HFF-Myc (cell line): ENCODE data around the gene NSMCE3.

Experiments
- DNase-seq: peaks from one replicate; pipeline ENCODE4 v3.0.0-alpha.2; 2011; ENCODE audit warnings: low read depth; ENCODE audit errors: extremely low read depth
- H3K4me3 ChIP-seq: replicated peaks from 2 replicates; pipeline ENCODE4 v1.5.1; 2011; ENCODE audit warnings: low read depth, mild to moderate bottlenecking, control low read depth, low read length
- TF ChIP-seq, protein P1 (sequence below): IDR thresholded peaks from 2 replicates; pipeline ENCODE4 v1.5.1; 2012; ENCODE audit warnings: mild to moderate bottlenecking, low read depth, low read length, control low read depth; ENCODE audit errors: missing control alignments

NSMCE3 gene

DNA sequence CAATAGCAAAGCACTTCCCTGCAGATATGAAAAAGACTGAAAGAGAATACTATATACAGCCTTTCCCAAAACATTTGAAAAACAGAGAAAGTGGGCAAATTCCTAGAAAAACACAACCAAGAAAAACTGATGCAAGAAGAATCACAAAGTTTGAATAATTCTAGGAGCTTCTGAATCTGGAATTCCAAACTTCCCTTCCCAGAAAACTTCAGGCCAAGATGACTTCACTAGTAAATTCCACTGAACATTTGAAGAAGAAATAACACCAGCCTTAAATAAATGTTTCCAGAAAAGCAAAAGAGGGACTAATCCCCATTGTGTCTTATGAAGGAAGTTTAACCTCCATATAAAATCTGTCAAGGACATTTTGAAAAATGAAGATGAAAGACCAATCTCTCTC lies 15.8 kb upstream of the NSMCE3 start:
- TF ChIP-seq, protein P1, sequence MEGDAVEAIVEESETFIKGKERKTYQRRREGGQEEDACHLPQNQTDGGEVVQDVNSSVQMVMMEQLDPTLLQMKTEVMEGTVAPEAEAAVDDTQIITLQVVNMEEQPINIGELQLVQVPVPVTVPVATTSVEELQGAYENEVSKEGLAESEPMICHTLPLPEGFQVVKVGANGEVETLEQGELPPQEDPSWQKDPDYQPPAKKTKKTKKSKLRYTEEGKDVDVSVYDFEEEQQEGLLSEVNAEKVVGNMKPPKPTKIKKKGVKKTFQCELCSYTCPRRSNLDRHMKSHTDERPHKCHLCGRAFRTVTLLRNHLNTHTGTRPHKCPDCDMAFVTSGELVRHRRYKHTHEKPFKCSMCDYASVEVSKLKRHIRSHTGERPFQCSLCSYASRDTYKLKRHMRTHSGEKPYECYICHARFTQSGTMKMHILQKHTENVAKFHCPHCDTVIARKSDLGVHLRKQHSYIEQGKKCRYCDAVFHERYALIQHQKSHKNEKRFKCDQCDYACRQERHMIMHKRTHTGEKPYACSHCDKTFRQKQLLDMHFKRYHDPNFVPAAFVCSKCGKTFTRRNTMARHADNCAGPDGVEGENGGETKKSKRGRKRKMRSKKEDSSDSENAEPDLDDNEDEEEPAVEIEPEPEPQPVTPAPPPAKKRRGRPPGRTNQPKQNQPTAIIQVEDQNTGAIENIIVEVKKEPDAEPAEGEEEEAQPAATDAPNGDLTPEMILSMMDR, result no peak
- no peak overlapping the region for H3K4me3 ChIP-seq
- DNase-seq, result no peak

DNA sequence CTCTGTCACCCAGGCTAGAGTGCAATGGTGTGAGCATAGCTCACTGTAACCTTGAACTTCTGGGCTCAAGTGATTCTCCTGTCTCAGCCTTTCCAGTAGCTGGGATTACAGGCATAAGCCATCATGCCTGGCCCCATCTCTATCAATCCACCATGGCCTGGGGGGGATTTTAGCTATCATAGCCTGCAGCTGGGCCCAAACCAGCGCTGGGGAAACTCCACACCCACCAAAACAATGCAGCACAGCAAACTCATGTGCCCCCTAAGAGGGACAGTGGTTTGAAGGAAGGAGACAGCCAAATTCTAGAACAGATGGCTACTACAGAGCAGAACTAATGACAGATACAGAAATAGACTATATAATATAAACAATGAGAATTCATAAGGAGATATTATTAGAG lies 13.8 kb upstream of the NSMCE3 start:
- TF ChIP-seq, protein P1, result no peak
- no peak for DNase-seq
- H3K4me3 ChIP-seq, result no peak overlapping the region

DNA sequence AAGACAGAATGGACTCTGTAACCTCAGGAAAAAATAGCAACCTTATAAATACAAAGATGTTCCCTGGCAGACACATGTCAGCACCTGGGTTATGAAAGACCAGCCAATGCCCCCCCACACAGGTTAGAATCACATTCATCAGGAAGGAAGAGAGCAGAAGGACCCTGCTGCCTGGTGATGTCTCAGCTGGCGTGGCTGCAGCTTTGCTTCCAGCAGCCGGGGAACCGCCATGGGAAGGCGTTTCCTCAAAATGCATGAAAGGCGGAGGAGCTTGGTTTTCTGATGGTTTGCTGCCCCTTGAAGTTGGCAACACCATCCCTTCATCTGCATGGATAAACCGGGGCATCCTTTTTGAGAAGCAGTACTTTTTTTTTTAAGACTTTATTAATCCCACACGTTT lies 10.9 kb upstream of the NSMCE3 start:
- TF ChIP-seq, protein P1, result no peak
- H3K4me3 ChIP-seq, result no peak overlapping the region

DNA sequence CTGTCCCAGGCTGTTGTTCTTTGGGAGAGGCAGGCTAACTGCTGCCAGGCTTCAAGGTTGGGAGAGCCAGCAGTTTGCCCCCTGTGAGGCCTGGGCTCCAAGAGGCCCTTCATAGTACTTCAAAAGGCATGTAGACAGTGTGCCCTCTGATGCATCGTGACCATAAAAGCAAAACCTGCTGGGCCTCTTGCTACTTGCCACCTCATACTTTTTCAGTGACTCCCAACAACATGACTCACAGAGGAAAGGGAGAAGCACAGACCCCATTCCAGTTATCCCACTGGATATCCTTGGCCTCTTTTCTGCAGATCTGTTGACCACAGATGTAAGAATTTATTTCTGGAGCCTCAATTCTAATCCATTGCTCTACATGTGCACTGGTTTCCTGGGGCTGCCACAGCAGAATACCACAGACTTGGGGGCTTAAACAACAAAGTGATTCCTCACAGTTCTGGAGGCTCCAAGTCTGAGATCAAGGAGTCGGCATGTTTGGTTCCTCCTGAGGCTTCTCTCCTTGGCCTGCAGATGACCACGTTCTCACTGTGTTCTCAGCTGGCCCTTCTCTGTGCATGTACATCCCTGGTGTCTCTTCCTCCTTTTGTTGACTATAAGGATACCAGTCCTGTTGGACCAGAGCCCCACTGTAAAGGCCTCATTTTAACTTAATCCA lies 8.9 kb upstream of the NSMCE3 start:
- DNase-seq, result peak; percentile 31
- H3K4me3 ChIP-seq, result no peak overlapping the region
- TF ChIP-seq, protein P1, result no peak

More for the DNA sequence above, 10.9 kb upstream of the NSMCE3 start:
- no peak for DNase-seq

DNA sequence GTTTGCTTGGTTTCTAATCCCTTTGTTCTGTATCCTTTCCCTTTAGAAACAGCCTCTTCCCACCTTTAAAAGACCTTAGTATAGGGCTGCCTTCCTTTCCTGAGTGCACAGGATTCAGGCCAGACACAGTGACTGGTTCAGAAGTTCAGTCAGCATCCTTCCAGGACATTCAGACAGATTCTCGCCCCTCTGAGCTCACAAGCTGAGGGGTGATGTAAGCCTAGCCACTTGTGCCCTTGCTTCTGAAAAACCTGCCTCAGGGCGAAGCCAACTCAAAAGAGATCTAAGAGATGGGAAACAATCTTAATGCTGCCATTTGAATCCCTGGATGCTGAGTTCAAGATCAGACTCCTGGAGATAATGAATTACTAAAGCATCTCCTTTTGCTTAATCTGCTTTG lies 6.7 kb upstream of the NSMCE3 start:
- no peak overlapping the region for H3K4me3 ChIP-seq
- TF ChIP-seq, protein P1, result no peak
- no peak for DNase-seq

DNA sequence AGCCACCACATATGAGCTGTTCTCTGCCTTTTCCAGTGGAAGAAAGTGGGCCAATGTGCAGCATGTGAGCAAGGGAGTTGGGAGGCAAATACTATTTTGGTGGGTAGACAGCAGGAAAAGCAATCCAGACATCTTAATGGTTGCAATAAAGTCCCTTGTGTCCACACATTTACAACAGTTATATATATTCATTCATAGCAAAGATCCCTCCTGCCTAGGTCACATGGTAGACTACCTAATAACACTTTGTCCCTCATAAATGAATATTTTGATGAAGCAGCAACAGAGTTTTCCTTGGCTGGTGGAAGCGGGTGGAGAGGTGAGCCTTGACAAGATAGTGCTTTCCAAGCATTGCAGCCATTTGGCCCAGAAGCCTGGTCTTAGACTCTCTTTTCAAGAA lies 6.2 kb upstream of the NSMCE3 start:
- DNase-seq, result no peak
- TF ChIP-seq, protein P1, result no peak
- H3K4me3 ChIP-seq, result no peak overlapping the region

DNA sequence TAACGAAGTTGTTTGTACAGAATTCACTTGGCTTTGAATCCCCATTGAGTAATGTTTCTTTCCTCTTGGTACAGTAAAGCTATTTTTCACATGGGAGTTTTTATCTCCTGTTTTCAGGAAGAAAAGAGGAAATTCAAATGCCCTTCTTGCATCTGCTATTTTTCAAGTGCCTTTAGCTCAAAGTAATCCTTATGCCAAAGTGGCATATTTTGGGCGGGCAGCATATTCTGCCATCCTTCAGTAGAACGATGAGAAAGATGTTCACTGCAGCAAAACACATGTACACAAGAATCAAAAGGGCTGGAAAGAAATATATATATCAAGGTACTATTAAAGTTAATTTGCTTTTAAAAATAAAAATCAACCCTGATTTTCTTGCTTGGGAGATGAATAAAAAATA lies 5.3 kb upstream of the NSMCE3 start:
- TF ChIP-seq, protein P1, result no peak
- H3K4me3 ChIP-seq, result no peak overlapping the region

More for the DNA sequence above, 5.3 kb upstream of the NSMCE3 start:
- DNase-seq, result no peak
